H1 (cell line): ENCODE measurements around the gene MTX1. TPM values are rescaled to one million over a fixed set of nuclear protein-coding genes. Genes with fewer than 3 reads are reported as not detected.
"Not testable (repeated sequence)": the region's sequence is repeated elsewhere in the genome, so short reads cannot be mapped to it uniquely, and the experiment has no call there.

ENCODE experiments used
- CTCF ChIA-PET: fragments of 300-600 bp; sonication (Branson Sonifier 250); formaldehyde crosslinking; loops from one replicate; lab custom pipeline; 2021; ENCODE audit not compliant: partially characterized antibody; lab: Charles Lee
- POLR2A ChIA-PET: fragments of 300-600 bp; sonication (Branson Sonifier 250); formaldehyde crosslinking; loops from one replicate; lab custom pipeline; 2021; ENCODE audit warnings: inconsistent platforms; ENCODE audit not compliant: partially characterized antibody; lab: Charles Lee
- DNase-seq, 2 experiments: peaks; one replicate each; pipeline versions ENCODE4 v3.0.0 to v3.0.0-alpha.2; 2010 to 2022; ENCODE audit warnings: low spot score in 2 of 2, low read depth in 1 of 2, mixed read lengths in 1 of 2
- FAIRE-seq: peaks from 2 replicates; lab custom pipeline; 2011; peaks lifted over from hg19 to GRCh38; lab: Jason Lieb, UNC
- H2AFZ ChIP-seq: 2 replicates; pipeline ENCODE4 v1.8.1; 2012; ENCODE audit warnings: low read length, inconsistent platforms
- H2AK5ac ChIP-seq: 2 replicates; pipeline ENCODE4 v1.6.1; 2013; ENCODE audit warnings: low read depth, low read length
- H2BK120ac ChIP-seq: replicated peaks from 2 replicates; pipeline ENCODE3; 2013; ENCODE audit warnings: low read depth, low read length, inconsistent platforms
- H2BK12ac ChIP-seq: 2 replicates; pipeline ENCODE4 v1.6.1; 2013; ENCODE audit warnings: low read depth, low read length
- H2BK15ac ChIP-seq: 2 replicates; pipeline ENCODE4 v1.6.1; 2013; ENCODE audit warnings: low read length
- H2BK20ac ChIP-seq: 2 replicates; pipeline ENCODE4 v1.6.1; 2013; ENCODE audit warnings: low read length
- H2BK5ac ChIP-seq: 2 replicates; pipeline ENCODE4 v1.6.1; 2013; ENCODE audit warnings: low read depth, low read length
- H3K14ac ChIP-seq: 2 replicates; pipeline ENCODE4 v1.6.1; 2013; ENCODE audit warnings: inconsistent platforms; ENCODE audit not compliant: insufficient read length
- H3K18ac ChIP-seq: 2 replicates; pipeline ENCODE4 v1.6.1; 2013; ENCODE audit warnings: low read length; ENCODE audit errors: extremely low read depth
- H3K23ac ChIP-seq: 2 replicates; pipeline ENCODE4 v1.6.1; 2013; ENCODE audit warnings: inconsistent platforms; ENCODE audit not compliant: insufficient read length
- H3K23me2 ChIP-seq: 2 replicates; pipeline ENCODE4 v1.6.1; 2013; ENCODE audit warnings: low read depth, low read length
- H3K27ac ChIP-seq: 2 replicates; pipeline ENCODE4 v1.6.1; 2011; ENCODE audit warnings: low read depth, low read length, inconsistent platforms
- H3K27me3 ChIP-seq, 4 experiments: replicated peaks in 1 of 4; 1 replicate in 1 of 4; 2 replicates in 3 of 4; pipeline versions ENCODE4 v1.6.1 to v1.8.1; 2011 to 2013; ENCODE audit warnings: low read length in 3 of 4, mild to moderate bottlenecking in 3 of 4, inconsistent platforms in 2 of 4, mixed read lengths in 2 of 4, moderate library complexity in 1 of 4; ENCODE audit not compliant: control insufficient read depth in 3 of 4, insufficient read depth in 3 of 4; ENCODE audit errors: extremely low read depth in 1 of 4
- H3K36me3 ChIP-seq, 4 experiments: 2 replicates each; pipeline versions ENCODE4 v1.6.1 to v1.8.1; 2011 to 2013; ENCODE audit warnings: mild to moderate bottlenecking in 4 of 4, low read length in 3 of 4, moderate library complexity in 2 of 4, control low read depth in 1 of 4, inconsistent platforms in 1 of 4; ENCODE audit not compliant: insufficient read depth in 4 of 4, control insufficient read depth in 2 of 4
- H3K4ac ChIP-seq: replicated peaks from 2 replicates; pipeline ENCODE3; 2013; ENCODE audit warnings: low read length, low read depth, mixed read lengths, inconsistent platforms; ENCODE audit not compliant: insufficient read length
- H3K4me1 ChIP-seq, 4 experiments: replicated peaks in 1 of 4; 1 replicate in 1 of 4; 2 replicates in 3 of 4; pipeline versions ENCODE4 v1.6.1 to v1.8.1; 2011 to 2013; ENCODE audit warnings: low read length in 3 of 4, inconsistent platforms in 2 of 4, mixed read lengths in 1 of 4; ENCODE audit not compliant: insufficient read depth in 4 of 4, control insufficient read depth in 3 of 4
- H3K4me2 ChIP-seq, 2 experiments: 2 replicates each; pipeline versions ENCODE4 v1.6.1 to v1.8.1; 2011 to 2013; ENCODE audit warnings: low read depth in 2 of 2, low read length in 2 of 2, control low read depth in 1 of 2, inconsistent platforms in 1 of 2, mild to moderate bottlenecking in 1 of 2; ENCODE audit not compliant: insufficient read depth in 1 of 2
- H3K4me3 ChIP-seq, 4 experiments: fragments of 200-600, 300-600 bp in 1 of 4; sonication (generic), shearing (Covaris generic), sonication (Bioruptor Twin) in 1 of 4; 2 replicates each; pipeline versions ENCODE4 v1.5.1 to v1.8.1; 2011 to 2016; ENCODE audit warnings: low read length in 4 of 4, low read depth in 3 of 4, control low read depth in 2 of 4, inconsistent platforms in 2 of 4, mild to moderate bottlenecking in 2 of 4, mixed read lengths in 1 of 4, moderate library complexity in 1 of 4; ENCODE audit not compliant: insufficient read depth in 2 of 4; ENCODE audit errors: extremely low read depth in 1 of 4
- H3K56ac ChIP-seq: replicated peaks from 2 replicates; pipeline ENCODE3; 2013; ENCODE audit warnings: low read depth, mild to moderate bottlenecking, mixed read lengths, low read length, inconsistent platforms; ENCODE audit not compliant: insufficient read length
- H3K79me1 ChIP-seq: 2 replicates; pipeline ENCODE4 v1.6.1; 2013; ENCODE audit warnings: low read depth, low read length, control low read depth
- H3K79me2 ChIP-seq, 2 experiments: 2 replicates each; pipeline versions ENCODE4 v1.6.1 to v1.8.1; 2012 to 2013; ENCODE audit warnings: low read length in 2 of 2, mild to moderate bottlenecking in 2 of 2, inconsistent platforms in 1 of 2; ENCODE audit not compliant: insufficient read depth in 2 of 2, control insufficient read depth in 1 of 2
- H3K9ac ChIP-seq, 4 experiments: replicated peaks in 1 of 4; 1 replicate in 1 of 4; 2 replicates in 3 of 4; pipeline versions ENCODE4 v1.6.1 to v1.8.1; 2011 to 2013; ENCODE audit warnings: low read depth in 3 of 4, low read length in 3 of 4, control low read depth in 2 of 4, mild to moderate bottlenecking in 2 of 4, moderate library complexity in 2 of 4, inconsistent platforms in 1 of 4; ENCODE audit errors: extremely low read depth in 1 of 4
- H3K9me3 ChIP-seq, 2 experiments: 2 replicates each; pipeline versions ENCODE4 v1.6.1 to v1.8.1; 2012 to 2013; ENCODE audit warnings: mild to moderate bottlenecking in 2 of 2, moderate library complexity in 2 of 2, control low read depth in 1 of 2, inconsistent platforms in 1 of 2, low read depth in 1 of 2, low read length in 1 of 2, mixed read lengths in 1 of 2; ENCODE audit not compliant: insufficient read depth in 2 of 2
- H4K20me1 ChIP-seq, 2 experiments: replicated peaks in 1 of 2; 2 replicates each; pipeline versions ENCODE3 to v1.8.1; 2011 to 2013; ENCODE audit warnings: inconsistent platforms in 2 of 2, low read length in 2 of 2, mild to moderate bottlenecking in 1 of 2; ENCODE audit not compliant: insufficient read depth in 2 of 2, control insufficient read depth in 1 of 2
- H4K5ac ChIP-seq: 2 replicates; pipeline ENCODE4 v1.6.1; 2013; ENCODE audit warnings: low read length, low read depth, mixed read lengths, inconsistent platforms; ENCODE audit not compliant: insufficient read length
- H4K8ac ChIP-seq: 2 replicates; pipeline ENCODE4 v1.8.0; 2013; ENCODE audit warnings: mild to moderate bottlenecking, moderate library complexity, low read length, inconsistent platforms; ENCODE audit not compliant: insufficient read depth; ENCODE audit errors: extremely low read depth
- H4K91ac ChIP-seq: replicated peaks from 2 replicates; pipeline ENCODE3; 2013; ENCODE audit warnings: low read length, mixed read lengths, inconsistent platforms; ENCODE audit not compliant: insufficient read length
- WGBS, 2 experiments: shearing (Covaris generic) in 1 of 2; methylation state at CpG; one replicate each; pipeline versions ENCODE4 v1.1.6 to v1.1.7; 2013 to 2015; ENCODE audit warnings: low lambda C conversion rate in 2 of 2, mixed read lengths in 2 of 2, inconsistent platforms in 1 of 2, low coverage in 1 of 2, missing lambda C conversion rate in 1 of 2; ENCODE audit not compliant: insufficient replicate concordance in 2 of 2, insufficient coverage in 1 of 2, insufficient read length in 1 of 2; ENCODE audit errors: extremely low coverage in 1 of 2, missing lambda C conversion rate in 1 of 2; 5-methylcytosine and 5-hydroxymethylcytosine counted together
- polyA plus RNA-seq, 7 experiments: library from polyadenylated mRNA; depleted of rRNA in 3 of 7; stranded (reverse) in 5 of 7; unstranded in 2 of 7; fragments of >200 nt in 5 of 7; fragments of 200-250 nt in 2 of 7; gene quantifications; 1 replicate in 5 of 7; 2 replicates in 1 of 7; 4 replicates in 1 of 7; pipeline versions ENCODE4 v1.2.1 to v1.2.3, GENCODE V29; 2011 to 2013; ENCODE audit warnings: missing spikeins in 2 of 7, mixed read lengths in 2 of 7
- total RNA-seq: library from RNA; stranded (reverse); fragmentation: NEBNext Ultra II Directional; extraction: Animal tissue kit (Norgen Biotek cat#: 25700); gene quantifications from 2 replicates; pipeline ENCODE4 v1.2.1, GENCODE V29; 2021

MTX1 gene
- total and polyA plus RNA-seq, 2 of the 8 experiments (the other 6 are each of a cell fraction or from before 2014, with no cell fraction given): 47.9 to 131 TPM

- H3K14ac ChIP-seq, H3K56ac ChIP-seq, H3K79me1 ChIP-seq, H3K18ac ChIP-seq, H2BK5ac ChIP-seq, H2AK5ac ChIP-seq, H4K5ac ChIP-seq, H3K4ac ChIP-seq, H4K20me1 ChIP-seq, H3K4me3 ChIP-seq, H3K27ac ChIP-seq, H4K8ac ChIP-seq, H2BK12ac ChIP-seq, H2BK15ac ChIP-seq, H3K36me3 ChIP-seq, FAIRE-seq, H2BK20ac ChIP-seq, H3K27me3 ChIP-seq, H3K79me2 ChIP-seq, H4K91ac ChIP-seq, H3K4me2 ChIP-seq, H2BK120ac ChIP-seq, H3K23ac ChIP-seq, H3K9me3 ChIP-seq, DNase-seq, H2AFZ ChIP-seq, H3K9ac ChIP-seq: not testable (repeated sequence)
- peaks cover 11% of the 10 kb centered on the region for H3K23me2 ChIP-seq
- WGBS, 2 experiments: 93% methylated on average over 9 of the region's 11 CpGs; no CpG with 5 or more reads in 1 of the 2 experiments
- CTCF ChIA-PET: interaction anchor here (0.6 to 12.4 kb wide), 3 partner anchors 30 to 75 kb away, joined by 4 to 215 read pairs (median 187); partner anchors contain the start of genes DPM3, EFNA1 and SLC50A1
- POLR2A ChIA-PET: interaction anchor here (1.7 kb wide), 1 partner anchor 17 kb away, joined by 3 read pairs; no protein-coding TSS in a partner anchor
- H3K4me1 ChIP-seq: peaks cover 2 to 17% (median 13%) of the 10 kb centered on the region in 4 experiments
Observed at GRCh38 chr1:155164625-155165024, 43.9 kb upstream of the MTX1 start.
